Transverse colon (tissue), 4 donors: ENCODE data around the gene TCTA. TPM values are rescaled to one million over a fixed set of nuclear protein-coding genes. Genes with fewer than 3 reads are reported as not detected.
A peak's percentile ranks its signal among the peaks of the same experiment; 100 is the strongest.

Experiments used
- DNase-seq: peaks from one replicate; pipeline ENCODE4 v3.0.0-alpha.2; 2019
- H3K27ac ChIP-seq, 4 donors: fragments of 200-600 bp; sonication (generic); 2 replicates each; pipeline ENCODE4 v1.5.1; 2016 to 2018; ENCODE audit warnings: inconsistent platforms in 4 of 4
- H3K27me3 ChIP-seq: fragments of 200-600 bp; sonication (generic); 2 replicates; pipeline ENCODE4 v1.5.1; 2017; ENCODE audit warnings: inconsistent platforms
- H3K36me3 ChIP-seq, 4 donors: fragments of 200-600 bp; sonication (generic); 2 replicates each; pipeline ENCODE4 v1.5.1; 2017 to 2019; ENCODE audit warnings: inconsistent platforms in 4 of 4
- H3K4me1 ChIP-seq, 4 donors: fragments of 200-600 bp; sonication (generic); 2 replicates each; pipeline ENCODE4 v1.5.1; 2017 to 2020; ENCODE audit warnings: inconsistent platforms in 4 of 4
- H3K4me3 ChIP-seq, 4 donors: fragments of 200-600 bp; sonication (generic); 1 replicate in 1 of 4; 2 replicates in 3 of 4; pipeline versions ENCODE4 v1.5.1 to v1.6.1; 2017 to 2019; ENCODE audit warnings: inconsistent platforms in 4 of 4
- H3K9me3 ChIP-seq, 2 donors: fragments of 200-600 bp; sonication (generic); 2 replicates each; pipeline ENCODE4 v1.5.1; 2017 to 2019; ENCODE audit warnings: inconsistent platforms in 2 of 2
- CTCF ChIP-seq, 5 experiments: fragments of 200-600 bp in 3 of 5; fragments of 450-650 bp in 2 of 5; sonication (generic) in 3 of 5; IDR thresholded peaks; 1 replicate in 2 of 5; 2 replicates in 3 of 5; pipeline ENCODE4 v1.5.1; 2016 to 2017; ENCODE audit warnings: antibody characterized with exemption in 5 of 5, inconsistent platforms in 3 of 5, mild to moderate bottlenecking in 2 of 5, moderate library complexity in 1 of 5
- EP300 ChIP-seq: sonication (generic); formaldehyde crosslinking; IDR thresholded peaks from one replicate; pipeline ENCODE4 v1.6.1; 2017; ENCODE audit warnings: antibody characterized with exemption, low read depth
- POLR2A ChIP-seq: fragments of 450-650 bp; IDR thresholded peaks from one replicate; pipeline ENCODE4 v1.6.1; 2016; ENCODE audit warnings: antibody characterized with exemption, mild to moderate bottlenecking, moderate library complexity
- POLR2AphosphoS5 ChIP-seq, 3 donors: sonication (generic); formaldehyde crosslinking; IDR thresholded peaks; one replicate each; pipeline ENCODE4 v1.6.1; 2016; ENCODE audit warnings: antibody characterized with exemption in 3 of 3
- WGBS, 2 donors: methylation state at CpG; one replicate each; pipeline ENCODE4 v1.1.5; 2018; ENCODE audit warnings: low coverage in 1 of 2; 5-methylcytosine and 5-hydroxymethylcytosine counted together
- in situ Hi-C, 4 donors: fragments of 200-750 bp; cut with MboI; loops; one replicate each; pipeline versions ENCODE4 v1.15.0 to v1.15.1; 2017; ENCODE audit warnings: low sequenced_read_pairs in 3 of 4, low pct_ligation_motif_present in 1 of 4, low pct_unique_long_range_greater_than_20kb in 1 of 4
- intact Hi-C: fragments of 100-400 bp; cut with DNase I; formaldehyde crosslinking; loops from one replicate; pipeline ENCODE4 v1.15.1; 2023; ENCODE audit warnings: low total_unique reads
- total RNA-seq, 4 donors: library from RNA; depleted of rRNA; stranded (reverse); fragments of >200 nt; gene quantifications; one replicate each; pipeline ENCODE4 v1.1.0, GENCODE V29; 2016

TCTA gene
- total RNA-seq, 4 donors from 2014 or later, result 7.8 to 59.8 (median 38.6) TPM

- TF ChIP-seq CTCF (IDR thresholded peaks at IDR 0.05) (no peak), EP300 (no peak), POLR2A (no peak), POLR2AphosphoS5 (IDR thresholded peaks at IDR 0.05) (no peak)
- Histone ChIP-seq H3K36me3 (peaks cover 0 to 28% (median 13%) of the 10 kb centered on the region in 4 donors), H3K9me3 (no peaks in the 10 kb centered on the region), H3K4me3 (no peak overlapping the region), H3K27me3 (no peaks in the 10 kb centered on the region), H3K4me1 (peaks cover 0 to 31% (median 14%) of the 10 kb centered on the region in 4 donors), H3K27ac (no peak overlapping the region)
- 82% methylated on average over 1 of the region's 1 CpG; no CpG with 5 or more reads in 1 of the 2 donors for WGBS, 2 donors
- intact Hi-C loops, result no loop called here
- in situ Hi-C loops, result no loop called here
- DNase-seq, result no peak
Measured at GRCh38 chr3:49377483-49377882, 34.7 kb upstream of the TCTA start.

- 83% methylated on average over 11 of the region's 11 CpGs; no CpG with 5 or more reads in 1 of the 2 donors for WGBS, 2 donors
- Histone ChIP-seq H3K27ac (no peak overlapping the region), H3K36me3 (peaks cover 0 to 20% (median 9%) of the 10 kb centered on the region in 4 donors), H3K4me3 (no peak overlapping the region), H3K27me3 (no peaks in the 10 kb centered on the region), H3K9me3 (no peaks in the 10 kb centered on the region), H3K4me1 (peaks cover 0 to 34% (median 21%) of the 10 kb centered on the region in 4 donors)
- peak; percentile 13 for DNase-seq
- TF ChIP-seq EP300 (no peak), POLR2A (no peak), POLR2AphosphoS5 (IDR thresholded peaks at IDR 0.05) (no peak), CTCF (IDR thresholded peaks at IDR 0.05) (no peak)
- intact Hi-C loops, result no loop called here
- in situ Hi-C loops, result no loop called here
Measured at GRCh38 chr3:49378249-49378895, 33.9 kb upstream of the TCTA start.

GRCh38 chr3:49383387-49383786, 28.8 kb upstream of the TCTA start:
- TF ChIP-seq CTCF (IDR thresholded peaks at IDR 0.05), result no peak
- intact Hi-C loops, result no loop called here
- H3K27ac ChIP-seq, result peak overlapping the region; percentile 19 to 59 (median 58)
- H3K4me1 ChIP-seq, result peaks cover 0 to 64% (median 39%) of the 10 kb centered on the region in 4 donors
- no peaks in the 10 kb centered on the region for H3K9me3 ChIP-seq
- H3K4me3 ChIP-seq, result no peak overlapping the region
- no peaks in the 10 kb centered on the region for H3K27me3 ChIP-seq
- no peaks in the 10 kb centered on the region for H3K36me3 ChIP-seq
- WGBS, 2 donors, result 37 to 39% methylated on average over 3 to 5 of the region's 5 CpGs
- in situ Hi-C loops, result no loop called here
- DNase-seq, result peak; percentile 46

GRCh38 chr3:49385617-49386016, 26.6 kb upstream of the TCTA start:
- in situ Hi-C loops, result no loop called here
- Histone ChIP-seq H3K36me3 (no peaks in the 10 kb centered on the region), H3K4me3 (no peak overlapping the region), H3K27ac (no peak overlapping the region), H3K27me3 (no peaks in the 10 kb centered on the region), H3K9me3 (no peaks in the 10 kb centered on the region), H3K4me1 (peaks cover 0 to 53% (median 37%) of the 10 kb centered on the region in 4 donors)
- TF ChIP-seq POLR2AphosphoS5 (IDR thresholded peaks at IDR 0.05), result no peak
- intact Hi-C loops, result no loop called here
- 67 to 85% methylated on average over 1 of the region's 1 CpG for WGBS, 2 donors
- no peak for DNase-seq
